IPS-18a (cell line): ENCODE data around the gene CFAP99.

ENCODE experiments used
- H3K27ac ChIP-seq: one replicate; pipeline ENCODE4 v1.5.1; 2013; ENCODE audit warnings: low read length
- H3K27me3 ChIP-seq: one replicate; pipeline ENCODE4 v1.6.1; 2013; ENCODE audit warnings: mild to moderate bottlenecking, low read length; ENCODE audit not compliant: control insufficient read depth, insufficient read depth
- H3K36me3 ChIP-seq: one replicate; pipeline ENCODE4 v1.6.1; 2013; ENCODE audit warnings: low read depth, low read length; ENCODE audit not compliant: control insufficient read depth
- H3K4me1 ChIP-seq: one replicate; pipeline ENCODE4 v1.6.1; 2013; ENCODE audit warnings: low read depth, low read length; ENCODE audit not compliant: control insufficient read depth
- H3K4me3 ChIP-seq: one replicate; pipeline ENCODE4 v1.5.1; 2013; ENCODE audit warnings: low read length
- H3K9ac ChIP-seq: one replicate; pipeline ENCODE4 v1.6.1; 2013; ENCODE audit warnings: mild to moderate bottlenecking, low read length, moderate library complexity
- H3K9me3 ChIP-seq: one replicate; pipeline ENCODE4 v1.6.1; 2013; ENCODE audit warnings: low read depth, low read length; ENCODE audit not compliant: control insufficient read depth

Gene CFAP99

DNA sequence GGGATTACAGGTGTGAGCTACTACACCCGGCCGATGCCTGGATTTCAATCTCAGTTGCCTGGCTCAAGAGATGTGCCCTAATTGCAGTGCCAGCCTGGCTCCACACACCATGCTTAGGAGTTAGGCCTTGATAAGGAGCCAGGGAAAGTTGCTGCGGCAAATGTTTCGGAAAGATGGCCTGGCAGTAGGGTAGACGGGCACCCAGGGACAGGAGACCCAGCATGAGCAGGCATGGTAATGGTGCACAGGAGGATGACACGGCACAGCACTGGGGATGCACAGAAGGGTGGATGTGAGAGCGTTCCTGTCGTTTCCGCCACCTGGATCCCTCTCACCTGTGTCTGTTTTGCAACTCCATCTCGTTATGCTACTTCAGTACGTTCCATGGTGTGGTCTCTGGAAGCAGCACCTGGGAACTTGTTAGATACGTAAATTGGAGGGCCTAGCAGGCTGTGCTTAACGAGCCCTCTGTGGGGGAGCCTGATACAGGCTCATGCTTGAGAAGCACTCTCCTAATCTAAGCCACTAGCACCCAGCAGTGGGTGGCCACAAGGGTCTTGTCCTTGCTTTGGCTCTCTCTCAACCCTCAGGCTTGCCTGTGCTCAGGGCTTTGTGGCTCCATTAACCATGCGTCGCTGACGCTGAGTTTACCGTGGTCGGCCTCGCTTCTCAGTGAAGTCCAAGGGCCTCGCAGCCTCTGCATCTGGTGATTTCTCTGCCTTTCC is 70.5 kb downstream of the CFAP99 start:
- Histone ChIP-seq H3K9ac (no peak overlapping the region), H3K4me3 (no peak overlapping the region), H3K36me3 (peaks cover 40% of the 10 kb centered on the region), H3K9me3 (no peaks in the 10 kb centered on the region), H3K4me1 (peaks cover 4% of the 10 kb centered on the region), H3K27me3 (no peaks in the 10 kb centered on the region), H3K27ac (no peak overlapping the region)

DNA sequence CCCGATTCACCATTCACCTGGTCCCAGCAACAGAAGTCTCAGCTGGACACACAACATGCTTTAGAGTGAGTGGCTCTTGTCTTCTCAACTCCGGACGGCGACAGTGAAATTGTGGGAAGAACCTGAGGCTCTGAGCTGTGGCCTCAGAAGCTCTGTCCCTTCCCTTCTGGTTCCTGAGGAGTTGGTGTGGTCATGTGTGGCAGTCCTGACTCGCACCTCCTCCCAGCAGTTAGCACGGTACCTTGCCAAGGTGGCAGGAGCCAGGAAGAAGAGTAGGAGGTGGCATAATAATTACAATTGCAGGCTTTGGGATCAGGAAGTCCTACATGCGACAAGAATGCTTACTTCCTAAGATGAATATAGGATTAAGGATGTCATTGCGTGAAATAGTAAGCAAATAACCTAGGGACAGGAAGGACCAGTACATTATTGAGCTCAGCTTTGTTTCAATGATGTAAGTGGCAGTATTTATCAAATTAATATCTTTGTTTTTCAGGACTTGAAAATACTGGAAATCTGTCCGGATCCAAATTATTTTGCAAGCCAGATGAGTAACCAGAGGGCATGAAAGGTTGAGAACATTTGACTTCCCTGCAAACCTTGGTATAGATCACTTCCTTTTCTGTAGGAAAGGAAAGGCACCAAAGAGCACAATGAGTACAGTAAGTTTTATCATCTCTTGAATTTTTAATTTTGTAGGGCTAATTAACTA is 71.2 kb downstream of the CFAP99 start:
- peaks cover 42% of the 10 kb centered on the region for H3K36me3 ChIP-seq
- peaks cover 4% of the 10 kb centered on the region for H3K4me1 ChIP-seq
- H3K9me3 ChIP-seq: no peaks in the 10 kb centered on the region
- no peaks in the 10 kb centered on the region for H3K27me3 ChIP-seq
- no peak overlapping the region for H3K9ac ChIP-seq
- no peak overlapping the region for H3K4me3 ChIP-seq
- H3K27ac ChIP-seq: no peak overlapping the region

DNA sequence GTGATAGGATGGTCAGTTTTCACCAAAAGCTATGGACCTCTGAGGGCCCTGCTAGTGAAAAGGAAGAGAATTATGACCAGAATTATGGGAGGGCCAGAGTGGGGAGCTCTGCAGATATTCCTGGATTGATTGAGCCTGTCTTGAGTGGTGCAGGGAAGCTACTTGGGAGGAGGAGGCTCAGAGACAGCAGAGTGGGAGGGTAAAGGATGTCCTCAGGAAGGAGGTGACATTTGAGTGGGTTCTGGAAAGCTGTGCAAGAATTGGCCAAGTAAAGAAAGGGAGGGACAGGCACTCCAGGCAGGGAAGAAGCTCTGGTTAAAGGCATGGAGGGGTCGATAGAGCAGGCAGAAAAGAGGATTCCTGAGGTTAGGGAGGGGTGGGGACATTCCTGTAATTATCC is 74.2 kb downstream of the CFAP99 start:
- Histone ChIP-seq H3K27ac (no peak overlapping the region), H3K27me3 (no peaks in the 10 kb centered on the region), H3K4me3 (no peak overlapping the region), H3K36me3 (peaks cover 70% of the 10 kb centered on the region), H3K9me3 (no peaks in the 10 kb centered on the region), H3K4me1 (no peaks in the 10 kb centered on the region), H3K9ac (no peak overlapping the region)

DNA sequence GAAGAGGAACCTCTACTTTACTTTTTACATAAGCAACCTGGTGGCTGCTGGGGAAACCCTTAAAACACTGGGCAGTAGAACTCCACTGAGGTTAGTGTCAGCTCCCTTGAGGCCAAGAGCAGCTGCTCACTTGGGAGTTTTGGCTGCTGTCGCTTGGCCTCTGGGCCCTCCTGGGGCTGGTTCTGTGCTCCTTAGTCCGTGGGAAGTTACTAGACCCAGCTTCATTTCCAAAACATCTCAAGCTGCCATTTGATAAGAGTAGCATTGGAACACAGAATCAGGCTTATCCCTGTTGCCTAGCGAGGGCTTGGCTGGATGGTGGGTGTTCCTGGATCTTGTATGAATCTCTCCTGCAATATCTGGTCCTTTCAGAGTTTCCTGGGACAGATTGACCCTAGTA is 76.2 kb downstream of the CFAP99 start:
- H3K9ac ChIP-seq: no peak overlapping the region
- H3K9me3 ChIP-seq: no peaks in the 10 kb centered on the region
- peaks cover 84% of the 10 kb centered on the region for H3K36me3 ChIP-seq

DNA sequence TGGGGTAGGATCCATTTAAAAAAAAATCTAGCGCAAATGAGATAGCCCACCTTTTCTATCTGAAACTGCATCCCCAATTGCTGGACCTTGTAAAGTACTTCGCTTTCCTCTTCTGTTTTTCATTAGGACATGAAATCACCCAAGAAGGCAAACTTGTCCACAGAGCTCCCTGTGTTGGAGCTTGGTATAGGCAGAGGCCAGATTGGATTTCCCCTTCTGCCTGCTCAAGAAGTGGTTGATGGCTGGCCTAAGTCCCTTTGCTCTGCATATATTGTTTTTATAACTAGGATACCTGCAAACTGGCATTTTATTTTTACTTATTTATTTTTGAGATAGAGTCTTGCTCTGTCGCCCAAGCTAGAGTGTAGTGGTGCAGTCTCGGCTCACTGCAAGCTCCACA is 78.6 kb downstream of the CFAP99 start:
- Histone ChIP-seq H3K4me1 (no peaks in the 10 kb centered on the region), H3K9me3 (no peaks in the 10 kb centered on the region), H3K36me3 (peaks cover 84% of the 10 kb centered on the region), H3K27ac (no peak overlapping the region), H3K27me3 (no peaks in the 10 kb centered on the region), H3K4me3 (no peak overlapping the region), H3K9ac (no peak overlapping the region)

More for the DNA sequence above, 76.2 kb downstream of the CFAP99 start:
- Histone ChIP-seq H3K4me3 (no peak overlapping the region), H3K27ac (no peak overlapping the region), H3K4me1 (no peaks in the 10 kb centered on the region), H3K27me3 (no peaks in the 10 kb centered on the region)

DNA sequence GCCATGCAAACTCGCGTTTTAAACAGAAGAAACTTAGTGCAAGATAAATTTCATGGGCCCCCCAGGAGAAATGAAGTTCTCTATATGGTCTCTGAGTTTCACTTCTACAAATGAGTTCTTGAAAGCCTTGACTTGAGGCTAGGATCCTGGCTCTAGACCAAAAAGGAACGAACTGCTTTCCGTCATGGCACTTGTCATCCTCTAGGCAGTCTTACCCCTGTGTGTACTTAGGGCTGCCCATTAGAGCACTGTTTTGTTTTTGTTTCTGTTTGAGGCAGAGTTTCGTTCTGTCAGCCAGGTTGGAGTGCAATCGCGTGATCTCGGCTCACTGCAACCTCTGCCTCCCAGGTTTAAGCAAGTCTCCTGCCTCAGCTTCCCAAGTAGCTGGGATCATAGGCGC is 79.2 kb downstream of the CFAP99 start:
- no peak overlapping the region for H3K9ac ChIP-seq
- no peak overlapping the region for H3K4me3 ChIP-seq
- no peaks in the 10 kb centered on the region for H3K9me3 ChIP-seq
- no peak overlapping the region for H3K27ac ChIP-seq
- peaks cover 78% of the 10 kb centered on the region for H3K36me3 ChIP-seq
- H3K4me1 ChIP-seq: no peaks in the 10 kb centered on the region
- no peaks in the 10 kb centered on the region for H3K27me3 ChIP-seq

DNA sequence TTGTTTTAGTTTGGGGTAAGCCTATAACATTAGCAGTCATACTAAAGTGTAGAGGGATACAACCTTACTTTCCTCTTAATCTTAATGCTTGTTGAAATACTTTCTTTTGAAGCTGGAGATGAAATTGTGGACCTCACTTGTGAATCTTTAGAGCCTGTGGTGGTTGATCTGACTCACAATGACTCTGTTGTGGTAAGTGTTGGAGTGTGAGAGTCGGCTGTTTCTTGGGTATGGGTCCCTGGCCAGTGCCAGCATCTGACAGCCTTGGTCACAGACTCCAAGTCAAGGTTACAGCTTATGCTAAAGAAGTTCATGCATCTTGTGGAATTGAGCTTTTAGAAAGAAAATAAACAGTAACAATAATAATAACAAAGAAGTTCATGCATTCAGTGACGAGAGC is 81.8 kb downstream of the CFAP99 start:
- Histone ChIP-seq H3K36me3 (peaks cover 70% of the 10 kb centered on the region), H3K27ac (no peak overlapping the region), H3K9ac (no peak overlapping the region), H3K27me3 (no peaks in the 10 kb centered on the region), H3K9me3 (no peaks in the 10 kb centered on the region), H3K4me1 (no peaks in the 10 kb centered on the region), H3K4me3 (no peak overlapping the region)

DNA sequence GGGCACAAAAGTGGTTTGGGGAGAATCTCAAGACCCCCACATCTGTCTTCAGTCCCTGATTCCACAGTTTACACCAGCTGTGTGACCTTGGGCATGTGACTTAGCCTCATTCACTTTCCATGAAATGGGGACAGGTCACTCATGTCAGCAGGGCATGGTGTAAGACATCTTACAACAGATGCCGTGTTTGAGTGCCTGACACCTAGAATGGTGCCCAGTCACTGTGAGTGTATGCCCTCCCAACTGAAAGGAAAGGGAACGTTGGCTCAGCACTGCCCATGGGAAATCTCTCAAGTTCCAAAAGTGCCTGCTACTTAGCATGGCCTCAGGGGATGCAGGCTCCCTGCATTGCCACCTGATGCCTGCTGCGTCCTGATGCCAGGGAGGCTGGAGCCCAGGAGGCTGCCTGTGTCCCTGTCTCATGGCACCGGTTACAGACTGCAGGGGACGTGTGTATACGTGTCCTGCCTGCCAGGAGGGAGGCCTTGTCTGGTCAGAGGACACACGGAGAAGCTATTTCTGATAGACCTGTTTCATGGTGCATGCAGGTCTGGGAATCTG is 82.4 kb downstream of the CFAP99 start:
- peaks cover 69% of the 10 kb centered on the region for H3K36me3 ChIP-seq
- no peaks in the 10 kb centered on the region for H3K27me3 ChIP-seq
- H3K4me1 ChIP-seq: no peaks in the 10 kb centered on the region
- H3K4me3 ChIP-seq: no peak overlapping the region
- H3K27ac ChIP-seq: no peak overlapping the region
- H3K9ac ChIP-seq: no peak overlapping the region
- H3K9me3 ChIP-seq: no peaks in the 10 kb centered on the region

DNA sequence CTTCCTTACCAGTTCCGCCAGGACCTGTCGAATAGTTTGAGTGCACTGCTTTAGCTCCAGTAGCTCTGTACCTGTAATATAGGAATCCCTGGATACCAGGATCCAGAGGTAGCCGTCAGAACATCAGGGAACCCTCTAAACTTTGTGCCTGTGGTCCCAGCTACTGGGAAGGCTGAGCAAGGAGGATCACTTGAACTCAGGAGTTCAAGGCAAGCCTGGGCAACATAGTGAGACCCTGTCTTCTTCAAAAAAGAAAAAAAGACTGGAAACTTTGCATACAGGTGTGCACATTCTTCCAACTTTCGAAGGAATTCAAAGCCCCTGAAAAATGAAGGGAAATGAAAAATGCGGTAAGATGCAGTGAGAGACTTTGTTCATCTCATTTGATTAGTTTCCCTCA is 85.1 kb downstream of the CFAP99 start:
- no peaks in the 10 kb centered on the region for H3K4me1 ChIP-seq
- H3K9ac ChIP-seq: no peak overlapping the region
- H3K36me3 ChIP-seq: peaks cover 56% of the 10 kb centered on the region
- H3K27ac ChIP-seq: no peak overlapping the region
- no peak overlapping the region for H3K4me3 ChIP-seq
- no peaks in the 10 kb centered on the region for H3K9me3 ChIP-seq
- no peaks in the 10 kb centered on the region for H3K27me3 ChIP-seq

DNA sequence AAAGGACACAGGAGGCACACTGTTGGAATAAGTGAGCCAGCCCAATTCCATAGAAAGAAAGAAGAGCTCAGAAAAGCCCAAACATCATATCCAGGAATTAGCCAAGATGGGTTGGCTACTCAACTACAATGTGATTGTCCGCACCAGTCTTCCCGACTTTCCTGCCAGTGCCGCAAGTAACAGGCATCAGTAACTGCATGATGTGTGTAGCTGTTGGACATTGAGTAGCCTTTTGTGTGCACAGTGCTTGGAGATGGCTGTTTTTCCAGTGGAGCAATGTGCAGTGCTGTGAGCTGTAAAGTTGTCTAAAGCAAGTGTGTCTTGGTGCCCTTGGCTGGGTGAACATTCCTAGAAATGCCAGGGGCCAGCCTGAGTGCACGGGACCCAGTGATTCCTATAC is 88.5 kb downstream of the CFAP99 start:
- no peak overlapping the region for H3K9ac ChIP-seq
- no peaks in the 10 kb centered on the region for H3K27me3 ChIP-seq
- no peaks in the 10 kb centered on the region for H3K4me1 ChIP-seq
- H3K36me3 ChIP-seq: peaks cover 53% of the 10 kb centered on the region
- H3K4me3 ChIP-seq: no peak overlapping the region
- H3K27ac ChIP-seq: no peak overlapping the region
- H3K9me3 ChIP-seq: no peaks in the 10 kb centered on the region

DNA sequence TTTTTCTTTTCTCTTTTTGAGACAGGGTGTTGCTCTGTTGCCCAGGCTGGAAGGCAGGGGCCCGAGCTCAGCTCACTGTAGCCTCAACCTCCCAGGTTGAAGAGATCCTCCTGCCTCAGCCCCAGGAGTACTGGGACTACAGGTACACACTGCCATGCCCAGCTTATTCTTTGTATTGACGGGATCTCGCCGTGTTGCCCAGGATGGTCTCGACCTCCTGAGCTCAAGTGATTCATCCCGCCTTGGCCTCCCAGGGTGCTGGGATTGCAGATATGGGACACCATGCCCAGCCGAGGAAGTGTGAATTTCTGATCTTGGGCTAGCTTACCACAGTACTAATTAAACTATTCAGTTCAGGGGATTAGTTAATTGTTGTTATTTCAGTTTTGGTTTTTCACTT is 89.1 kb downstream of the CFAP99 start:
- peaks cover 59% of the 10 kb centered on the region for H3K36me3 ChIP-seq

More for the DNA sequence above, 89.1 kb downstream of the CFAP99 start:
- H3K9ac ChIP-seq: no peak overlapping the region
- no peaks in the 10 kb centered on the region for H3K9me3 ChIP-seq
- H3K4me1 ChIP-seq: no peaks in the 10 kb centered on the region
- no peak overlapping the region for H3K4me3 ChIP-seq
- H3K27me3 ChIP-seq: no peaks in the 10 kb centered on the region
- H3K27ac ChIP-seq: no peak overlapping the region
